NOMO-1 (cell line): ENCODE results near the gene CD1E.
"Not testable (repeated sequence)": the region's sequence is repeated elsewhere in the genome, so short reads cannot be mapped to it uniquely, and the experiment has no call there.

Experiments used
- DNase-seq, 2 experiments: peaks; one replicate each; lab custom pipeline; 2025; ENCODE audit not compliant: unreplicated experiment in 2 of 2; lab: John Stamatoyannopoulos, UW

The CD1E gene

GRCh38 chr1:158353303-158354075, at the start of gene CD1E:
Gene CD1E, plus strand, starts transcription at chr1:158353894. Its CDS starts 95 bp downstream, at chr1:158353989.
- peak in 1 of 2 experiments; percentile 22 for DNase-seq

GRCh38 chr1:158310623-158311022, 43.1 kb upstream of the CD1E start:
- DNase-seq: no peak

GRCh38 chr1:158311066-158311465, 42.6 kb upstream of the CD1E start:
- DNase-seq: no peak

GRCh38 chr1:158323866-158324265, 29.8 kb upstream of the CD1E start:
- no peak for DNase-seq

GRCh38 chr1:158324395-158324794, 29.3 kb upstream of the CD1E start:
- DNase-seq: peak in 1 of 2 experiments; percentile 53

- DNase-seq: no peak
Measured at GRCh38 chr1:158327481-158327880, 26.2 kb upstream of the CD1E start.

- DNase-seq: peak in 1 of 2 experiments; percentile 15
Measured at GRCh38 chr1:158328426-158328825, 25.3 kb upstream of the CD1E start.

- DNase-seq: no peak
Measured at GRCh38 chr1:158329300-158329699, 24.4 kb upstream of the CD1E start.

- peak in 1 of 2 experiments; percentile 18 for DNase-seq
Measured at GRCh38 chr1:158329733-158330132, 24.0 kb upstream of the CD1E start.

GRCh38 chr1:158330391-158331105, 23.1 kb upstream of the CD1E start:
- no peak for DNase-seq

- DNase-seq: no peak
Measured at GRCh38 chr1:158331106-158331425, 22.6 kb upstream of the CD1E start.

- DNase-seq: no peak
Measured at GRCh38 chr1:158331481-158332150, 22.1 kb upstream of the CD1E start, which contains the start of gene CD1B. Gene CD1B, minus strand, starts transcription at chr1:158331531. Its CDS starts 108 bp downstream, at chr1:158331423.

- peak; percentile 53 to 76 for DNase-seq
Measured at GRCh38 chr1:158333405-158334155, 20.1 kb upstream of the CD1E start.

- no peak for DNase-seq
Measured at GRCh38 chr1:158334526-158335212, 19.0 kb upstream of the CD1E start.

- no peak for DNase-seq
Measured at GRCh38 chr1:158335213-158335532, 18.5 kb upstream of the CD1E start.

GRCh38 chr1:158336413-158336812, 17.3 kb upstream of the CD1E start:
- DNase-seq: not testable (repeated sequence)

GRCh38 chr1:158348946-158349345, 4.7 kb upstream of the CD1E start:
- DNase-seq: not testable (repeated sequence)

GRCh38 chr1:158354255-158354654, 561 bp downstream of the CD1E start:
- DNase-seq: no peak

- no peak for DNase-seq
Measured at GRCh38 chr1:158355773-158356285, 2.1 kb downstream of the CD1E start.

GRCh38 chr1:158356616-158357015, 2.9 kb downstream of the CD1E start:
- no peak for DNase-seq
